ENCODE measurements around the gene FHOD3. TPM values are rescaled to one million over a fixed set of nuclear protein-coding genes. Genes with fewer than 3 reads are reported as not detected.

FHOD3 gene
- total and polyA plus RNA-seq, 2 experiments from 2014 or later: 2.7 to 8.7 TPM

DNA sequence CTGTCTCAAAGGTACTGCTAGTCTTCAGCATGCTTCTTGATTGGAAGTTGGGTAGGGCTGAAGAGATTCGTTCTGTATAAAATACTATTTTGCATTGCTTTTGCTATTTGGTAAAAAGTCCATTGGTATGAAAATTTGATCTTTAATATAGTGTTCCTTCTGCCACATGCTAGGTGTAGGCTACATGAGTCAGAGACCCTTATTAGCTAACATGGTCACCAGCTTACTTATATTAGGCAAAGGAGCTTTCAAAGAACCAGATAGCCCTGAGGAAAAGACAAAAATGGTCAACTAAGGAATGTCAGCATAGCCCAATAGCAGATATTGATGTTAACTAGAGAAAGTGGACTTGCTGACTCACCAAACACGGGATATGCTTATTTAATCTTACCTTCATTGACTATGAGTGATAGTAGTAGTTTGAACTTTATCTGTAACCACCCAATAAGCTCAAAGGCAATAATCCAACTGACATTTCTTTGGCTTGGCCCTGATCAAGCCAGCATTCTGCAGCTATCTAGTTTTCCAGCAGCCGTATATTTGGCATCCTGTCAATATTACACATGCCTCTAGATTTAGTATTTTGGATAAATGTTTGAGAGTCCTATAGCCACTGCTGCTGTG, 421.3 kb downstream of the FHOD3 start (continued):
- TF ChIP-seq, protein P1, sequence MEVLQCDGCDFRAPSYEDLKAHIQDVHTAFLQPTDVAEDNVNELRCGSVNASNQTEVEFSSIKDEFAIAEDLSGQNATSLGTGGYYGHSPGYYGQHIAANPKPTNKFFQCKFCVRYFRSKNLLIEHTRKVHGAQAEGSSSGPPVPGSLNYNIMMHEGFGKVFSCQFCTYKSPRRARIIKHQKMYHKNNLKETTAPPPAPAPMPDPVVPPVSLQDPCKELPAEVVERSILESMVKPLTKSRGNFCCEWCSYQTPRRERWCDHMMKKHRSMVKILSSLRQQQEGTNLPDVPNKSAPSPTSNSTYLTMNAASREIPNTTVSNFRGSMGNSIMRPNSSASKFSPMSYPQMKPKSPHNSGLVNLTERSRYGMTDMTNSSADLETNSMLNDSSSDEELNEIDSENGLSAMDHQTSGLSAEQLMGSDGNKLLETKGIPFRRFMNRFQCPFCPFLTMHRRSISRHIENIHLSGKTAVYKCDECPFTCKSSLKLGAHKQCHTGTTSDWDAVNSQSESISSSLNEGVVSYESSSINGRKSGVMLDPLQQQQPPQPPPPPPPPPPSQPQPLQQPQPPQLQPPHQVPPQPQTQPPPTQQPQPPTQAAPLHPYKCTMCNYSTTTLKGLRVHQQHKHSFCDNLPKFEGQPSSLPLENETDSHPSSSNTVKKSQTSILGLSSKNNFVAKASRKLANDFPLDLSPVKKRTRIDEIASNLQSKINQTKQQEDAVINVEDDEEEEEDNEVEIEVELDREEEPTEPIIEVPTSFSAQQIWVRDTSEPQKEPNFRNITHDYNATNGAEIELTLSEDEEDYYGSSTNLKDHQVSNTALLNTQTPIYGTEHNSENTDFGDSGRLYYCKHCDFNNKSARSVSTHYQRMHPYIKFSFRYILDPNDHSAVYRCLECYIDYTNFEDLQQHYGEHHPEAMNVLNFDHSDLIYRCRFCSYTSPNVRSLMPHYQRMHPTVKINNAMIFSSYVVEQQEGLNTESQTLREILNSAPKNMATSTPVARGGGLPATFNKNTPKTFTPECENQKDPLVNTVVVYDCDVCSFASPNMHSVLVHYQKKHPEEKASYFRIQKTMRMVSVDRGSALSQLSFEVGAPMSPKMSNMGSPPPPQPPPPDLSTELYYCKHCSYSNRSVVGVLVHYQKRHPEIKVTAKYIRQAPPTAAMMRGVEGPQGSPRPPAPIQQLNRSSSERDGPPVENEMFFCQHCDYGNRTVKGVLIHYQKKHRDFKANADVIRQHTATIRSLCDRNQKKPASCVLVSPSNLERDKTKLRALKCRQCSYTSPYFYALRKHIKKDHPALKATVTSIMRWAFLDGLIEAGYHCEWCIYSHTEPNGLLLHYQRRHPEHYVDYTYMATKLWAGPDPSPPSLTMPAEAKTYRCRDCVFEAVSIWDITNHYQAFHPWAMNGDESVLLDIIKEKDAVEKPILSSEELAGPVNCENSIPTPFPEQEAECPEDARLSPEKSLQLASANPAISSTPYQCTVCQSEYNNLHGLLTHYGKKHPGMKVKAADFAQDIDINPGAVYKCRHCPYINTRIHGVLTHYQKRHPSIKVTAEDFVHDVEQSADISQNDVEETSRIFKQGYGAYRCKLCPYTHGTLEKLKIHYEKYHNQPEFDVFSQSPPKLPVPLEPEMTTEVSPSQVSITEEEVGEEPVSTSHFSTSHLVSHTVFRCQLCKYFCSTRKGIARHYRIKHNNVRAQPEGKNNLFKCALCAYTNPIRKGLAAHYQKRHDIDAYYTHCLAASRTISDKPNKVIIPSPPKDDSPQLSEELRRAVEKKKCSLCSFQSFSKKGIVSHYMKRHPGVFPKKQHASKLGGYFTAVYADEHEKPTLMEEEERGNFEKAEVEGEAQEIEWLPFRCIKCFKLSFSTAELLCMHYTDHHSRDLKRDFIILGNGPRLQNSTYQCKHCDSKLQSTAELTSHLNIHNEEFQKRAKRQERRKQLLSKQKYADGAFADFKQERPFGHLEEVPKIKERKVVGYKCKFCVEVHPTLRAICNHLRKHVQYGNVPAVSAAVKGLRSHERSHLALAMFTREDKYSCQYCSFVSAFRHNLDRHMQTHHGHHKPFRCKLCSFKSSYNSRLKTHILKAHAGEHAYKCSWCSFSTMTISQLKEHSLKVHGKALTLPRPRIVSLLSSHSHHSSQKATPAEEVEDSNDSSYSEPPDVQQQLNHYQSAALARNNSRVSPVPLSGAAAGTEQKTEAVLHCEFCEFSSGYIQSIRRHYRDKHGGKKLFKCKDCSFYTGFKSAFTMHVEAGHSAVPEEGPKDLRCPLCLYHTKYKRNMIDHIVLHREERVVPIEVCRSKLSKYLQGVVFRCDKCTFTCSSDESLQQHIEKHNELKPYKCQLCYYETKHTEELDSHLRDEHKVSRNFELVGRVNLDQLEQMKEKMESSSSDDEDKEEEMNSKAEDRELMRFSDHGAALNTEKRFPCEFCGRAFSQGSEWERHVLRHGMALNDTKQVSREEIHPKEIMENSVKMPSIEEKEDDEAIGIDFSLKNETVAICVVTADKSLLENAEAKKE (CRISPR knock-in tag; IDR thresholded peaks at IDR 0.05): no peak
- TF ChIP-seq ZNF114 (CRISPR knock-in tag; IDR thresholded peaks at IDR 0.05) (no peak), ZNF331 (CRISPR knock-in tag; IDR thresholded peaks at IDR 0.05; ENCODE audit: low read depth) (no peak), CTCF (conservative IDR thresholded peaks at IDR 0.05; ENCODE audit: low read depth in 2 of 2) (no peak), CREB1 (CRISPR knock-in tag; IDR thresholded peaks at IDR 0.05; ENCODE audit: low read depth) (no peak), POLR2AphosphoS5 (IDR thresholded peaks at IDR 0.05; ENCODE audit: low read depth) (no peak), STAT1 (IDR thresholded peaks at IDR 0.05; ENCODE audit: unreplicated experiment) (no peak), NANOG (IDR thresholded peaks at IDR 0.05; ENCODE audit: borderline replicate concordance) (no peak), EZH2 (IDR thresholded peaks at IDR 0.05; ENCODE audit: low read depth, unreplicated experiment) (no peak), JUNB (IDR thresholded peaks at IDR 0.05; ENCODE audit: unreplicated experiment) (no peak), ETS1 (IDR thresholded peaks at IDR 0.05) (no peak)
- TF ChIP-seq, protein P2, sequence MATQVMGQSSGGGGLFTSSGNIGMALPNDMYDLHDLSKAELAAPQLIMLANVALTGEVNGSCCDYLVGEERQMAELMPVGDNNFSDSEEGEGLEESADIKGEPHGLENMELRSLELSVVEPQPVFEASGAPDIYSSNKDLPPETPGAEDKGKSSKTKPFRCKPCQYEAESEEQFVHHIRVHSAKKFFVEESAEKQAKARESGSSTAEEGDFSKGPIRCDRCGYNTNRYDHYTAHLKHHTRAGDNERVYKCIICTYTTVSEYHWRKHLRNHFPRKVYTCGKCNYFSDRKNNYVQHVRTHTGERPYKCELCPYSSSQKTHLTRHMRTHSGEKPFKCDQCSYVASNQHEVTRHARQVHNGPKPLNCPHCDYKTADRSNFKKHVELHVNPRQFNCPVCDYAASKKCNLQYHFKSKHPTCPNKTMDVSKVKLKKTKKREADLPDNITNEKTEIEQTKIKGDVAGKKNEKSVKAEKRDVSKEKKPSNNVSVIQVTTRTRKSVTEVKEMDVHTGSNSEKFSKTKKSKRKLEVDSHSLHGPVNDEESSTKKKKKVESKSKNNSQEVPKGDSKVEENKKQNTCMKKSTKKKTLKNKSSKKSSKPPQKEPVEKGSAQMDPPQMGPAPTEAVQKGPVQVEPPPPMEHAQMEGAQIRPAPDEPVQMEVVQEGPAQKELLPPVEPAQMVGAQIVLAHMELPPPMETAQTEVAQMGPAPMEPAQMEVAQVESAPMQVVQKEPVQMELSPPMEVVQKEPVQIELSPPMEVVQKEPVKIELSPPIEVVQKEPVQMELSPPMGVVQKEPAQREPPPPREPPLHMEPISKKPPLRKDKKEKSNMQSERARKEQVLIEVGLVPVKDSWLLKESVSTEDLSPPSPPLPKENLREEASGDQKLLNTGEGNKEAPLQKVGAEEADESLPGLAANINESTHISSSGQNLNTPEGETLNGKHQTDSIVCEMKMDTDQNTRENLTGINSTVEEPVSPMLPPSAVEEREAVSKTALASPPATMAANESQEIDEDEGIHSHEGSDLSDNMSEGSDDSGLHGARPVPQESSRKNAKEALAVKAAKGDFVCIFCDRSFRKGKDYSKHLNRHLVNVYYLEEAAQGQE (IDR thresholded peaks at IDR 0.05; ENCODE audit: unreplicated experiment): no peak
